D721Med (cell line): ENCODE data around the gene H1-8.

Source experiments
- DNase-seq: peaks from one replicate; pipeline ENCODE4 v3.0.0; 2011; ENCODE audit warnings: low spot score; ENCODE audit not compliant: insufficient read length
- FAIRE-seq: peaks from 2 replicates; lab custom pipeline; 2011; peaks lifted over from hg19 to GRCh38; lab: Jason Lieb, UNC
- TF ChIP-seq, protein P1 (sequence below): IDR thresholded peaks from 2 replicates; pipeline ENCODE4 v1.5.1; 2012; ENCODE audit warnings: mild to moderate bottlenecking, control low read depth; ENCODE audit not compliant: insufficient read depth; ENCODE audit errors: missing control alignments

Gene H1-8

DNA sequence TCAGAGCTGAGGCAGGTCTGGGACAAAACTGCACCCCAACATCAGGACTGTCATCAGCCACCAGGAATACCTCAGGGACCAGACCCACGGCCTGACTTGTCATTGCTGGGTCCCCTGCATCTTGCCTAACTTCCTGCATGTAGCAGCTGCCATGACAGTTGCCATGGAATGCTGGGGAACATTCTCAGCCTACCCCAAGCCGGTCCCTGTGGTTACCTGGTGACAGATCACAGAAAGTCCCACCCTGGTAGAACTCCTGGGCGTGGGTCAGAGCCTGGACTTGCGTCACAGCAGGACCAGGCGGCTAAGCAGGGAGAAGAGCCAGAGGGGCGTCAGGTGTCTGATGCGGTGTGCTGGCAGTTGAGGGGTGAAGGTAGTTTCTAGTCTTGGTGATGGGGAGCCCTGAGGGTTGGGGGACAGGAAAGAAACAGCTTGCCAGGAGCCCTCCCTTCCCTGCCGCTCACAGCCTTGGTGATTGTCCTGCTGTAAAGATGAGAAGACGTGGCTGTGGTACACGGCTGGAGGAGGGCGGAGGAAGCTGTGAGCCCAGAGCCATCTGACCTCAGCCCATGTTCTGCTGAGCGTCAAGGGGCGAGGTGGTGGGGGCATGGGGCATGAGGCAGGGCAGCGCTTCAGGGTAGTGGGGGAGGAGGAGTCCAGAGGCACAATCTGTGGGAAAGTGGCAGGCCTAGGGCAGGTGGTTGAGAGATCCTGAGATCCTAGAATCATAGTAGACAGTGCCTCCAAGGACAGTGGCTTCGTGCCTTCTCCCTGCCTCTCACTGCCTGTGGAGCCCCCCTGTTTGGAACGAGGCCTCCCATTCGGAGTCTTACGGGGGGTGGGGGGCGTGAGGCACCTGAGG lies 5.4 kb downstream of the H1-8 start:
- TF ChIP-seq, protein P1, sequence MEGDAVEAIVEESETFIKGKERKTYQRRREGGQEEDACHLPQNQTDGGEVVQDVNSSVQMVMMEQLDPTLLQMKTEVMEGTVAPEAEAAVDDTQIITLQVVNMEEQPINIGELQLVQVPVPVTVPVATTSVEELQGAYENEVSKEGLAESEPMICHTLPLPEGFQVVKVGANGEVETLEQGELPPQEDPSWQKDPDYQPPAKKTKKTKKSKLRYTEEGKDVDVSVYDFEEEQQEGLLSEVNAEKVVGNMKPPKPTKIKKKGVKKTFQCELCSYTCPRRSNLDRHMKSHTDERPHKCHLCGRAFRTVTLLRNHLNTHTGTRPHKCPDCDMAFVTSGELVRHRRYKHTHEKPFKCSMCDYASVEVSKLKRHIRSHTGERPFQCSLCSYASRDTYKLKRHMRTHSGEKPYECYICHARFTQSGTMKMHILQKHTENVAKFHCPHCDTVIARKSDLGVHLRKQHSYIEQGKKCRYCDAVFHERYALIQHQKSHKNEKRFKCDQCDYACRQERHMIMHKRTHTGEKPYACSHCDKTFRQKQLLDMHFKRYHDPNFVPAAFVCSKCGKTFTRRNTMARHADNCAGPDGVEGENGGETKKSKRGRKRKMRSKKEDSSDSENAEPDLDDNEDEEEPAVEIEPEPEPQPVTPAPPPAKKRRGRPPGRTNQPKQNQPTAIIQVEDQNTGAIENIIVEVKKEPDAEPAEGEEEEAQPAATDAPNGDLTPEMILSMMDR = no peak

DNA sequence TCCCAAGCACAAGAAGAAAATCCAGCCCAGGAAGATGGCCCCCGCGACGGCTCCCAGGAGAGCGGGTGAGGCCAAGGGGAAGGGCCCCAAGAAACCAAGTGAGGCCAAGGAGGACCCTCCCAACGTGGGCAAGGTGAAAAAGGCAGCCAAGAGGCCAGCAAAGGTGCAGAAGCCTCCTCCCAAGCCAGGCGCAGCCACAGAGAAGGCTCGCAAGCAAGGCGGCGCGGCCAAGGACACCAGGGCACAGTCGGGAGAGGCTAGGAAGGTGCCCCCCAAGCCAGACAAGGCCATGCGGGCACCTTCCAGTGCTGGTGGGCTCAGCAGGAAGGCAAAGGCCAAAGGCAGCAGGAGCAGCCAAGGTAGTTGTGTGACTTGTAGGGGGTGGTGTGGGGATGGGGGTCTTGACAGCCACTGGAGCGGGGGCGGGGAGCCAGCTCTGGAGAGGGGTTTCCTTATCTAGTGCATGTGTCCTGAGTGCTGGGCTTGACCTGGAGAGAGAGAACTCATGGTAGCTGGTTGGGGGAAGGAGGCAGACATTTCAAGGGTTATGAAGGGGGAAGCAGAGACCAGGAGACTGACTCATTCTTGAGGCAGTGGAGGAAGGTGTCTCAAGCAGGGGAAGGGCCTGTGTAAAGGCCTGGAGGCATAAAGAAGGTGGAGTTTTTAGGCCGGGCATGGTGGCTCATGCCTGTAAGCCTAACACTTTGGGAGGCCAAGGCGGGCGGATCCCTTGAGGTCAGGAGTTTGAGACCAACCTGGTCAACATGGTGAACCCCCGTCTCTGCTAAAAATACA lies 6.2 kb downstream of the H1-8 start:
- DNase-seq (no peak), FAIRE-seq (no peak)
- TF ChIP-seq, protein P1 = no peak

More for the DNA sequence above, 5.4 kb downstream of the H1-8 start:
- DNase-seq = no peak
- FAIRE-seq = no peak

DNA sequence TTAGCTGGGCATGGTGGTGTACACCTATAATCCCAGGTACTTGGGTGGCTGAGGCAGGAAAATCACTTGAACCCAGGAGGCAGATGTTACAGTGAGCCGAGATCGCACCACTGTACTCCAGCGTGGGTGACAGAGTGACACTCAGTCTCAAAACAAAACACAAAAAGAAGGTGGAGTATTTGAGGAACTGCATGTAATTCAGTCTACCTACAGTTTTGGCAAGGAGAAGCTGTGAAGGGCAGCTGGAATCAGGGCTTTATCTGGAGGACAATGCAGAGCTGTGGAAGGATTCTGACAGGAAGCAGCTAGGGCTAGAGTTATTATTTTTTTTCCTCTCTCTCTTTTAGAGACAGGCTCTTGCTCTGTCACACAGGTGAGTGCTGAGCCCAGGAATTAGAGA lies 6.8 kb downstream of the H1-8 start:
- FAIRE-seq = no peak
- TF ChIP-seq, protein P1 = no peak
- DNase-seq = no peak

DNA sequence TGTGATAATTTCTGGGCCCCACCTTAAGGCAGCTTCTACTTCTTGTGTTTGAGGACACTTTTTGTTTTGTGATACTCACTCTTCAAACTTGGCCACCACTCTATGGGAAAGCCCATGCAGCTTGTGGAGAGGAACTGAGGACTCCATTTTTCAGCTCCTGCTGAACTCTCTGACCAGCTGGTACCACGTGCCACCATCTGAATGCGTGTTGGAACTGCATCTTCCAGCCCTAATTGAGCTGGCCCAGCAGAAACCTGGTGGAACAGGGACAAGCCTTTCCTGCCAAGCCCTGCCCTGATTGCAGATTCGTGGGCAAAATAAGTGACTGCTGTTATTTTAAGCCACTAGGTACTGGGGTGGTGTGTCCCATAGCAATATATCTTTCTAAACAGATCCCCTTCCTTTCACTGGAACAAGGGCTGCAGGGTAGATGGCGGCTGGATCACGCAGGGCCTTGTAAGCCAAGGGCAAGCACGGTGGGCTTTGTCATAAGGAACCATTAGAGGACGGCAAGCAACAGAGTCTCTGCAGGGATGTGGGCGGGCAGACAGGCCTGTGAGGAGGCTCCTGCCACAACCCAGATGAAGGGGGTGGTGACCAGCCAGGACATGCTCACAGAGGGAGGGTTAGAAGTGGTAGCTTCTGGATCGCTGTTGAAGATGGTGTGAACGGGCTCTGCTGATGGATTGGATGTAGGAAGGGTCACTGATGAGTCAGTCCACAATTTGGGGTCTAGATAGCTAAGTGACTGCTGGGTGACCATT lies 9.5 kb downstream of the H1-8 start:
- FAIRE-seq = no peak
- TF ChIP-seq, protein P1 = no peak
- no peak for DNase-seq

DNA sequence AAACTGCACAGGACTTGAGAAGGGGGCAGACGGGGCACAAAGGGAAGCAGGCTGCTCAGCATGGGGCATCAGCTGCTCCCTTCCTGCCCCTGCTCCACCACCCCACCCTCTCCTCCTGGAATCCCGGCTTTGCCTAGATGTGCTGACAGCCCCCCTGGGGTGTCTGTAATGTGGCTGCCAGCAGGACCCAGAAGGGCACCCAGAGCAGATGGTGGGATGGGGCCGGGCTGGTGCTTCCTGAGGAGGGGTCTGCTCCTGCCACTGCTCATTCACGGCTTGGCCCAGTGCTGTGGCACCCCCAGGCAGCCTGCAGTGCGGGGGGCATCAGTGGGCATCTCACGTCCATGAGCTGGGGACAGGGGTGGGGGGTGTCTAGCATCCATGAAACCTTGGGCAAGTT lies 10.2 kb downstream of the H1-8 start:
- TF ChIP-seq, protein P1 = no peak
- FAIRE-seq (no peak), DNase-seq (no peak)

DNA sequence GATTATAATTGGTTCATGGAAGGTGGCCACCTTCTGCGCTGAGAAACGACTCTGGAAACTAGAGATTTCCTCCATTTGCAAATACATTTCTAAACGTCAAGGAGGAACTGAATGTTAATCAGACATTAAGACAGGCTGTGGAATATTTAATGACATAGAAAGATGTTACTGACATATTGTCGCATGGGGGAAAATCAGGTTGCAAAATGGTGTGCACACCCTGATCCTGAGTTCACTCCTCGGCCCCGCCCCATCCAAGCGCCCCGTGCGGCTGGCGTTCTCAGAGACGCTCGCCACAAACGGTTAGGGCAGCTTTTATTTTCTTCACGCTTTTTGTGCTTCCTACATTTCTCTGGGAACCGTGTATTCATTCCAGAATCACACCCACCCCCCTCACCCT lies 10.7 kb downstream of the H1-8 start:
- FAIRE-seq (no peak), DNase-seq (no peak)
- TF ChIP-seq, protein P1 = no peak
